ENCODE data around the gene GGA3.
"Not testable (repeated sequence)": the region's sequence is repeated elsewhere in the genome, so short reads cannot be mapped to it uniquely, and the experiment has no call there.

GGA3 gene

GRCh38 chr17:75207760-75208159, 53.6 kb downstream of the GGA3 start:
- no peak for DNase-seq

- not testable (repeated sequence) for DNase-seq
Observed at GRCh38 chr17:75207050-75207407, 54.4 kb downstream of the GGA3 start.

GRCh38 chr17:75205793-75206163, 55.6 kb downstream of the GGA3 start:
- DNase-seq: no peak

GRCh38 chr17:75205037-75205792, 56.2 kb downstream of the GGA3 start, which contains the start of gene NUP85:
TSS of gene NUP85 (plus strand) at chr17:75205679. CDS start at chr17:75205762, 83 bp downstream.
- peak; percentile 90 for DNase-seq

GRCh38 chr17:75199886-75200618, 61.4 kb downstream of the GGA3 start:
- no peak for DNase-seq

GRCh38 chr17:75194879-75195278, 66.5 kb downstream of the GGA3 start:
- no peak for DNase-seq

- no peak for DNase-seq
Observed at GRCh38 chr17:75191584-75191983, 69.8 kb downstream of the GGA3 start.

- no peak for DNase-seq
Observed at GRCh38 chr17:75188614-75189013, 72.8 kb downstream of the GGA3 start.
